OCI-LY7 (cell line): ENCODE data around the gene KIFBP.

Experiments used
- CTCF ChIP-seq: fragments of 200-600 bp; sonication (generic); conservative IDR thresholded peaks from 2 replicates; pipeline ENCODE4 v1.5.1; 2014; ENCODE audit warnings: mild to moderate bottlenecking, antibody characterized with exemption, low read length, moderate library complexity, mixed read lengths
- EZH2phosphoT487 ChIP-seq: fragments of 200-600 bp; sonication (generic); IDR thresholded peaks from 2 replicates; pipeline ENCODE4 v1.6.1; 2018; ENCODE audit warnings: low read depth, borderline replicate concordance, mild to moderate bottlenecking, mixed run types, antibody characterized with exemption, low read length, moderate library complexity, mixed read lengths

DNA sequence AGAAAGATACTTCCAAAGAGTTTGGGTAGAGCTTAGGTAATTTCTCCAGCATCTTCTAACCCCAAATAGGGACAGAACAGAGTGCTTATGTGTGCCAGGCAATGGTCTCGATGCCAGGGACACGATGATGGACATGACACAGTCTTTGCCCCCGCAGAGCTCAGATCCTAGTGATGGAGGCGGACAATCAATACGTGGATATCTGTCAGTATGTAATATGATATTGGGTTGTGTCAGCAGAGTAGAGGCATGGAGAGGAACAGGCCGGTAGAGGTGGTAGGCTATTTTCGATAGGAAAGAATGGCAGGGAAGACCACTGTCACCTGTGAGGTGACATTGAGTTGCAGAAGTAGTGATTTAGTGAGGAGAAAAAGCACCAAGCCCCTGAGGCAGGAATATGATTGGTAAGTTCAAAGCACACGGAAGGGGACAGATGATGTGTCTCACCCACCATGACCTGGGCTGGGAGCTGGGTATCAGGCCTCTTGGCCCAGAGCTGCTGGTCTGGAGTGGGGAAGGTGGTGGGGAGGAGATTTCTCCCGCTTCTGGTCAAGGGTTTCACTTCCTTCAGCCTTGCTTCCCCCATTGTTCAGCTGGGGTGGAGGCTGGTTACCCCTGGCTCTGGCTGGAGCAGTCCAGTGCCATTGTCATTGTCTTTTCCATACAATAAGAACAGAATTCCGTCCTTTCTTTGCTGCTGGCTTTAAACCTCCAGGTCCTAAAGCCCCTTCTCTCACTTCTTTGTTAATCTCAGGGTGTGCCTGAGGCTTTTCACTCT is 63.3 kb downstream of the KIFBP start:
- TF ChIP-seq CTCF (no peak), EZH2phosphoT487 (no peak)
